Measurements from ENCODE around the gene SELPLG.
"Not testable (repeated sequence)": the region's sequence is repeated elsewhere in the genome, so short reads cannot be mapped to it uniquely, and the experiment has no call there.

The SELPLG gene

DNA sequence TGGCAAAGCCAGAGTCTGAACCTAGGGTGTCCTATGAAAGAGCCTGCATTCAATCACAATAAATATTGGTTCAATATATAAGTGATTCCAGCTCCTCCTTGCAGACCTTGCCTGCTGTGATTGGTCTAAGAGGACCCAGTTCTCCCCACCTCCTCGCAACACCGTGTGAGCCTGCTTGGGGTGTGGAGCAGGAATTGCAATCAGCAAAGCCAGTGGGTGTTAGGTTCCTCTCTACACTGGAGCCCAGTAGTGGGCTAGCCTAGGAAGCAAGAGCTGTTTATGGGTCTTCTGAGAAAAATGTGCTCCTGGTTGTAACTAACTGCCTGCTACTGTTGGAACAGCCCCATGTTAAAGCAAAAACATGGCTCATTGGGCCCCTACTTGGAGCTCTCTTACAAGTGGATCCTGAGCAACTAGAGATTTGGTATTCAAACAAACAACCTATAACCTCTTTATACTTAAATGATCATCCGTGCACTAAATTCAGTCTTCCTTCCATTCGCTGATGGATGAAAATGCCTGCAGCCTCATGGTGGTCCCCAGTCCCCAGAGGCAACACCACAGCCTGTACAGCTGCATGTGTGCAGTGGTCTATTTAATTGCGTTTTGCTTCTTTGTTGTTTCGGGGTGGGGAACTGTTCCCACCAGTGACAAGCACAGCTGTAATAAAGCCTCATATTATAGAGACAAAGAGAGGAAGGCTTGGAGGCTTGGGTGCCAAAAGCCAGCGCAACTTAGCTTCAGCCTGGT lies 3.7 kb upstream of the SELPLG start:
- no peak for DNase-seq

DNA sequence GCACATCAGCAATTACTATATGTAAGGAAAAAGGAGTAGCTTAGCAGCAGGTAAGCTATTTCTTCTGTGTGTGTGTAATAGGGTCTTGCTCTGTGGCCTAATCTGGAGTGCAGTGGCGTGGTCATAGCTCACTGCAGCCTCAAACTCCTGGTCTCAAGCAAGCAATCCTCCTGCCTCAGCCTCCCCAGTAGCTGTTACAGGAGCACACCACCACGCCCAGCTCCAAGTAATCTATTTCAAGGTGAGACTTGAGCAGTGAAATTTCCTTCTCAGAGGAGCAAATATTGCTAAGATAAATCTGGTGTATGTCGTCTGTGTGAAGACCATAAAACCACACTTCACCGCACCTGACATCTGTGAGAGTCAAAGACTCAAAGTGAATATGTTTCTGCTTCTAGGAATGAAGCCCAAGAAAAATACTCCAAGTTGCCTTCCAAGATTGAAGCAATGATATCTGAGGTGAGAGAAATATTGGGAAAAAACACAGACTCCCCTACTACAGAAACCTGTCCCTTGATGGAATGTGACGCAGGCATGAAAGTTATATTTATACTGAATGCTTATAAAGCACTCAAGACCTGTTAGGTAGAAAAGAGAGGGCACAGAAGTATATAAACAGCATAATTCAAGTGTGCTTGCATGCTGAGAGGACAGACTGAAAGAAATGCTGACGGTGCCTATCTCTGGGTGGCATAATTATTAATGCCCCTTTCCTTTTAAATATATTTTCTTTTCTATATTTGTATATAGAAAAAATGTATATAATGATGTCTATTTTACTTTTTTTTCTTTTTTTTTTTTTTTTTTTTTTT lies 2.5 kb upstream of the SELPLG start:
- DNase-seq, result no peak

DNA sequence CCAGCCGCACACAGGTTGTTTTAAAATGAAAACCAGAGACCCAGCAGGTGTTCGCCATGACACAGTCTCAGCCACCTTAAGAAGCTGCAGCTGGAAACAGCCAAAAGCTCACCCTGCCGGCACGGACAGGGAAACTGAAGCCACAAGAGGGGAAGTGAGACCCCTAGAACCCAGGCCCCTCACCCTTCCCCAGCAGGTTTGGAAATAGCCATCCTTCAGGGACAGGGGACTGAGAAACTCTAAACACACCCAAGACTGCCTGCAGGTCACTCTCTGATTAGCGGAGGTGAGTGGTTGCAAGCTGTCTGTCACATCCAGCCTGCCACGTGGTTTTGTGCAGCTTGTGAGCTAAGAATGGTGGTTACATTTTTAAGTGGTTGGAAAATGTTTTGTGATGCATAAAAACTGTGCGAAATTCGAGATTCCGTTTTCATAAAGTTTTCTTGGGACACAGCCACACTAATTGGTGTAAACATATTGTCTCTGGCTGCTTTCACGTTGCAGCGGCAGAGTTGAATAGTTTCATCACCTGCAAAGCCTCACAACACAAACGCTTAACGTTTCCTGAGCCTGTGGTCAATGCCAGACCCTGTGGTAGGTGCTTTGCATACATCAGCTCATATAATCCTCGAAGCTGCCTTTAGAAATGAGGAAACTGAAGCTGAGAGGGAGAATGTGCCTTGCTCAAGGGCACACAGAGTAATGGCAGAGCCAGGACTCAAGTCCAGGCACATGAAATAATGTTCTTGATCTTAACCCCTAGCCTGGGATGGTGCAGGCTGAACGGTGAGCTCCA lies 1.7 kb upstream of the SELPLG start:
- DNase-seq, result peak; percentile 86 to 88

DNA sequence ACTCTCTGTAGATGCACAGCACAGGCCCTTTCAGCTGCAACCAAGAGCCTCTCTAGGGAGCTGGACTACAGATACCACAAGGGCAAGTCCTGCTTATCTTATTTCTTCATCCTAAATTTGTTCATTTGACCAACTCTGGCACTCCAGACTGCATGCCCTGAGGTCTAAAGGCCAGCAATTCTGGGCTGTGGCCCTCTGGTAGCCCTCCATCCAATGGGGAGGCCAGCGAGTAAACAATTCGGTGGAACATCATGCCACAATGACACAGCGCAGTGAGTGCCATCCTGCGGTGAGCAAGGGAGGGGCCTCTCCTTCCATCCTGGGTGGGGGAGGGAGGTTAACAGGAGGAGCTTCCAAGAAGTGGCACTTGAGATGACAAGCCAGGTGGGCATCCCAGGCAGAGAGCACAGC lies 652 bp upstream of the SELPLG start:
- no peak for DNase-seq

DNA sequence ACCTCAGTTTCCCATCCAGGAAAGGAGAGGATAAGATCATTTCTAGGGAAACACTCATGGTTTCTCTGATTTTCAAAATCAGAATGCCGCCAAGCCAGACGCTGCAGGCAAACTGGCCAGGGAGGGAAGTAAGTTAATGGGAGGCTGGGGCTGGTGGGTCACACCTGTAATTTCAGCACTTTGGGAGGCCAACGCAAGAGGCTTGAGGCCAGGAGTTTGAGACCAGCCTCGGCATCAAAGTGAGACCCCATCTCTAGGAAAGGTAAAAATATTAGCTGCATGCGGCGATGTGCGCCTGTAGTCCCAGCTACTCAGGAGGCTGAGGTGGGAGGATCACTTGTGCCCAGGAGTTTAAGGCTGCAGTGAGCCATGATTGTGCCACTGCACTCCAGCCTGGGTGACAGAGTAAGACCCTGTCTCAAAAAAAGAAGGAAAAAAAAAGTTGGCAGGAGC lies 587 bp downstream of the SELPLG start:
- no peak for DNase-seq

DNA sequence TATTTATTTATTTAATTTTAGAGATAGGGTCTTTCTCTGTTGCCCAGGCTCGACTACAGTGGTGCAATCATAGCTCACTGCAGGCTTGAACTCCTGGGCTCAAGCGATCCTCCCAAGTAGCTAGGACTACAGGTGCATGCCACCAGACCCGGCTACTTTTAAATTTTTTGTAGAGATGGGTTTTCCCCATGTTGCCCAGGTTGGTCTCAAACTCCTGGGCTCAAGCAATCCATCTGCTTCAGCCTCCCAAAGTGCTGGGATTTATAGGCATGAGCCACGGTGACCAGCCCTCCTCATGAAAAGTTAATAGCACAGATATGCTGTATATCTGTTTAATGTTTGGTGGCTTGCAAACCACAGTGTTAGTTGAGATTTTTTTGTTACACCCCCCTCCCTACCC lies 2.4 kb downstream of the SELPLG start:
- DNase-seq, result not testable (repeated sequence)

DNA sequence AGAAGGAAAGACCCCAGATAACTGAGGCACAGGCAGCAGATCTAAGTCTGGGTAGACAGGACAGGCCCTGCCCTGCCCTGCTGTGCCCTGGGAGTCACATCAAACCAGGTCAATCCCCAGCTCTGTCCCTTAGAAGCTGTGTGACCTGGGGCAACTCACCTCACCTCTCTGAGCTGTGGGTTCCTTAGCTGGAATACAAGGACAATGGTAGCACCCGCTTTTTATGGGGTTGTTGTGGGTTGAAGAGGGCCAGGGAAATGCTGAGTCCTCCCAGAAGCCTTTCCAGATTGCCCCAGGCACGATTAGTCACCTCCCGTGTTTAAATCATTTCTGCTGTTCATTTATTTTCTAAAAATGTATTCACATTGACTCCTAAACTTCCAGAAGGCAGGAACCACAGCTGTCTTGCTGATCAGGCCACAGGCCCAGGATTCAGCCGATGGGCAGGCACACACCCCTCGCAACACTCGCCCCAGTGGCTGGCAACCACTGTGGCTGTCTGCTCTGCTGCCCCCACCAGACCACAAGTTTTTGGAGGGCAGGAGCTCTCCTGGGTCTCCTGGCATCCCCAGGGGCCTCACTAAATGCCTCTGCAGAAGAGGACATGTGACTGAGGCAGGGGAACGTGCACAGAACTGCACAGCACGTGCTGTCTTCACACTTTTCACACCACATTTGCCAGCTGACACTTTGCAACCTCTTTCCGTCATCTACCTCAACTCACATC lies 3.0 kb downstream of the SELPLG start:
- DNase-seq, result no peak

DNA sequence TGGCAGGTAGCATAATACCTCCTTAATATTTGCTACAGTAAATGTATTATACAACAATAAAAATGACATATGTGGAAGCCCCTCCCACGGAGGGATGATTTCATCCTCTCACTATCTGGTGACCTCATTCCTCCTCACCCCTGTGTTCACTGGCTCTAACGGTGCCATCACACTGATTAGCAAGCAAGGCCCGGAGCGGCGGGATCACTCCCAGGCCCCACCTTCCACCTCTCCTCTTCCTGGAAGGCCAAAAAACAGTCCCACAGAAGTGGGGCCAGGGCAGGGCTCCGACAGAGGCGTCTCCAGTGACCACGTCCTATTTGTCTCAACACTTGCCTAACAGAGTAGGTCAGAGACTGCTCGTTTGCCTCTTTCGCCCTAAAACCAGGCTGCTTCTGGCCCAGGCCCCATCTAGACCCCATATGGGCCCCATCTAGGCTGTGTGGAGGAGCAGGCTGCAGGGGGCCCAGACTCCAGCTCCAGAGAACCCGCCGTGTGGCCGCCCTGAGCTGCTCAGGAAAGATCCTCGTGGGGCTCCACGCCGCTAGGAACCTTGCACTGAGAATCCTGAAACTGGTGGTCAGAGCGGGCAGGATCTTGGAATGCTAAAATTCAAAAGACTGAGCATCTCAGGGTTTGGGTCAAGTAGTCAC lies 3.7 kb downstream of the SELPLG start:
- no peak for DNase-seq

DNA sequence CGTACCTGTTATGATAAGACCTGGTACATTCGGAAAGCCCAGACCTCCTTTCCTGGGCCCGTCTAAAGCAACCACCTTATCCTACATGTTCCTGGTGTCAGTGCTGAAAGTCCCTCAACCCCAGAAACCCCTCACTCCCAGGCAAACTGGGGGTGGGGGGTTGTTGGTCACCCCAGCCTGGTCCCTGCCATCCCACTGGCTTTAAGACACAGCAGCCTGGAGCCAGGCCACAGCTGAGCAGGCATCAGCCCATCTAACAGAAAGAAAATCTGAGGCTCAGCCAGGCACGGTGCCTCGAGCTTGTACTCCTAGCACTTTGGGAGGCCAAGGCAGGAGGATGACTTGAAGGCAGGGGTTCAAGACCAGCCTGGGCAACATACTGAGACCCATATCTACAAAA lies 4.5 kb downstream of the SELPLG start:
- no peak for DNase-seq

DNA sequence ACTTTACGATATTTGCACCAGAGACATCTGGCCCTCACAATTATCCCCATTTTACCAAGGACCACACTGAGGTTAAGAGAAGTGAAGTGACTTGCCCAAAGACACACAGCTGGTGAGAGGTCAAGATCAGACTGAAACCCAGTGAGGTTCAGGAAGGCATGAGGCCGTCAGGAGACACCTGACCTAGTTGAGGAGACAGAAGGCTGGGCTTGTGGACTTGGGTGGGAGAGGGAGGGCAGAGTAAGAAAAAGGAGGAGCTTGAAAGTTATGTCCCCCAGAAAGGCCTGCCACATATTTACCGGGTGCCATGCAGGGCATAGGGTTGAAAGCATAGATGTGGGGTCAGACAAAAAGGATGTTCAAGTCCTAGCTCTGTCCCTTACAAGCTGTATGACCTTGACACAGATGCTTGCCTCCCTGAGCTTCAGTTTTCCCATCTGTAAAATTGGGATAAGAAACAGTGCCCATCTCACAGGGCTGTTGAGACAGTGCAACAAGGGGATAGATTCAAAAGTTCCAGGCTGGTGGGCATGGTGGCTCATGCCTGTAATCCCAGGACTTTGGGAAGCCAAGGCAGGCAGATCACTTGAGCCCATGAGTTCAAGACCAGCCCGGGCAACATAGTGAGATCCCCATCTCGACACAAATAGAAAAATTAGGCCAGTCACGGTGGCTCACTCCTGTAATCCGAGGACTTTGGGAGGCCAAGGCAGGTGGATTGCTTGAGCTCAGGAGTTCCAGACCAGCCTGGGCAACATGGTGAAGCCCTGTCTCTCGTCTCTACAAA lies 6.4 kb downstream of the SELPLG start:
- no peak for DNase-seq

DNA sequence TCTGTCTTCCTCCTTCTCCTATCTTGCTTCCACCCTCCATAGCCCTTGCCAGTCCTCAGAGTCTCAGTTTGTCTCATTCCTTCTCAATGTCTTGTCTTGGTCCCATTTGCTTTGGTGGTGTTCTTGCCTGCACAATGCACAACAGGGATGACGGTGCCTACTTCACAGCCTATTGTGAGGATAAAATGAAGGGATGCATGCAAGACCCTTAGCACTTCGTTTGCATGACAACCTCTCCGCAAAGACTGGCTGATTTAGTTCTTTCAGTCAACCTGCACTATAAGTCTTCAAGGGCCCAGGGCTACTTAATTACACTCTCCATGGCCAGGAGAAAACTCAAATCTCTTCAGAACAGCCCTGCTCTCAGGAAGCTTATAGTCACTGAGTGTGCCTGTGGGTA lies 8.5 kb downstream of the SELPLG start:
- DNase-seq, result no peak

DNA sequence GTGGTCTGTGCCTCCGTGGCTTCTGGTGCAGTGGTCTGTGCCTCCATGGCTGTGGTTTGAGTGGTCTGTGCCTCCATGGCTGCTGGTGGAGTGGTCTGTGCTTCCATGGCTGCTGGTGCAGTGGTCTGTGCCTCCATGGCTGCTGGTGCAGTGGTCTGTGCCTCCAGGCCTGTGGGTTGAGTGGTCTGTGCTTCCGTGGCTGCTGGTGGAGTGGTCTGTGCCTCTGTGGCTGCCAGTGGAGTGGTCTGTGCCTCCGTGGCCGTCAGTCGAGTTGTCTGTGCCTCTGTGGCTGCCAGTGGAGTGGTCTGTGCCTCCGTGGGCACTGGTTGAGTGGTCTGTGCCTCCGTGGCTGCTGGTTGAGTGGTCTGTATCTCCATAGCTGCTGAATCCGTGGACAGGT lies 10.1 kb downstream of the SELPLG start:
- DNase-seq, result no peak

DNA sequence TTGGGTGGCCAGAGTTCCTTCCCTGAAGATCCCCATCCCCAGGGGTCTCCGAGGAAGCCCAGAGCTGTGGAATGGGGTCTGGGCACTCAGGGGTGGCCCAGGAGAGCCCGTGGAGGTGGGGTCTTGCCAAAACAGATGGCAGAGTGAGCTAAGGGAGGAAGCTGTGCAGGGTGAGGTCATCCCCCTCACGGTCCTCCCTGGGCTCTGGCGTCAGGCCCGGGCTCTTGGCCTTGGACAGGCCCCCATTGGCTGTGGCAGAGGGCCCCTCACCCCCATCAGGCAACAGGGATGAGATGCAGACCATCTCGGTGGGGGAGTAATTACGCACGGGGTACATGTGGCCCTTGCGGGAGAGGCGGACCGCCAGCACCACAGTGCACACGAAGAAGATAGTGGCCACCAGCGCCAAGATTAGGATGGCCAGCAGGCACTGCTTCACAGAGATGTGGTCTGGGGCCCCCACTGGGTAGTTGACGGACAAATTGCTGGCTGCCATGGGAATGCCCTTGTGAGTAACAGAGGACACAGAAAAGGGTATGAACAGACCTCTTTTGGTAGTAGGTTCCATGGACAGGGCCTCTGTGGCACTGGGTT lies 10.7 kb downstream of the SELPLG start:
- DNase-seq, result no peak

DNA sequence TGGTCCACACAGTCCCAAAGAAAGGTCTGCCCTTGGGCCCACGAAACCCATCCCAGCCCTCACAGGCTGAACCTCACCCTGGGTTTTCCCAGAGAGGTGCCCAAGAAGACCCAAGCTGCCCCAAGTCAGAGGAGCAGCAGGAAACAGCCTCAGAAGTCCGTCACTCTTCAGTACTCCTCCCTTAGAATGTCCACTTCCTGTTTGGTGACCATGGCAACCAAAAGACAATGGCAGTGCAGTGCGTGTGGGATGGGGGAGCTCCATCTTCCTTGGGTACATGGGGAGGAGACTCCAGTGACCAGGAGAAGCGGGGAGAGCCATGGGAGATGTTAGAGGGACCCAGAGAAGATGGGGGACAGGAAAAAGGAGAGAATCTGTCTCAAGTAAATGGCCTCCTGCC lies 11.3 kb downstream of the SELPLG start:
- no peak for DNase-seq

DNA sequence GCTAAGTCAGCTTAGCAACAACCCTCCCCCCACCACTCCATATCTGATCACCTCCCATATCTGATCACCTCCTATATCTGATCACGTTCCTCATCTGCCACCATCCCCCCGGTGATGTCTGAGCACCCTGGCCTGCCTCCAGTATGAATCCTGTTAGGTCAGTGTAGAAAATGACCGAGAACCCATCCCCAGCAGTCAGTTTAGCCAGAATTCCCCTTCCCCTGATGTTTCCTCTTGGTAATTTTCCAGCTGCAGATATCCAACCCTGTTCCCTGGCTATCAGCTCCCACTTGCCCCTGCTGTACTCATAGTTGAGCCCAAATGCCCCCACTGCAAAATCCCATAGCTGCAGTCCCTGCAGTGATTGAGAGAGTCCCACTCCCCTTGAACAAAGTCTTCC lies 12.5 kb downstream of the SELPLG start:
- DNase-seq, result no peak

DNA sequence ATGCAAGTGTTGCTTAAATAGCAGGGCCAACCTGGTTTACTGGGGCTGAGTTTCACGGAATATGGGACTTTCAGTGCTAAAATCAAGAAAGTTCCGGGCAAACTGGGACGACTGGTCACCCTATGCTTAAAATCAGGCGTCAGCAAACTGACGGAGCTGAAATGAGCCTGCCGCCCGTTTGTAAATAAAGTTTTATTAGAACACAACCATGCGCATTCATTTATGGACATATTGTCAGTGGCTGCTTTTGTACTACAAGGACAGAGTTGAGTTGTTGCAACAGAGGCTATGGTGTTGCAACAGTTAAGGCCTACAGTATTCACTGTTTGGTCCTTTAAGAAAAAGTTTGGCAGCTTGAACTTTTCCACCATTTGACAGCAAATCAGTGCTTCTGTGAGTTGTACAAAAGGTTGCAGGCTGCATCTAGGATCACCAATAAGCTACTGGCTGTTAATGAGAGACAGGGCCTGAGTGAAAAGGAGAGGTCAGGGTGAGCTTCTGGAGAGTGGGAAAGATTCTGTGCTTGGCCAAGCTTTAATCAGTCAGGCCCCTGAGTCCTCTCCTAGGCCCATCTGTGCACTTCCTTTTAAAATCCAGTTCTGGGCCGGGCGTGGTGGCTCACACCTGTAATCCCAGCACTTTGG lies 13.3 kb downstream of the SELPLG start:
- DNase-seq, result peak; percentile 13 to 15

DNA sequence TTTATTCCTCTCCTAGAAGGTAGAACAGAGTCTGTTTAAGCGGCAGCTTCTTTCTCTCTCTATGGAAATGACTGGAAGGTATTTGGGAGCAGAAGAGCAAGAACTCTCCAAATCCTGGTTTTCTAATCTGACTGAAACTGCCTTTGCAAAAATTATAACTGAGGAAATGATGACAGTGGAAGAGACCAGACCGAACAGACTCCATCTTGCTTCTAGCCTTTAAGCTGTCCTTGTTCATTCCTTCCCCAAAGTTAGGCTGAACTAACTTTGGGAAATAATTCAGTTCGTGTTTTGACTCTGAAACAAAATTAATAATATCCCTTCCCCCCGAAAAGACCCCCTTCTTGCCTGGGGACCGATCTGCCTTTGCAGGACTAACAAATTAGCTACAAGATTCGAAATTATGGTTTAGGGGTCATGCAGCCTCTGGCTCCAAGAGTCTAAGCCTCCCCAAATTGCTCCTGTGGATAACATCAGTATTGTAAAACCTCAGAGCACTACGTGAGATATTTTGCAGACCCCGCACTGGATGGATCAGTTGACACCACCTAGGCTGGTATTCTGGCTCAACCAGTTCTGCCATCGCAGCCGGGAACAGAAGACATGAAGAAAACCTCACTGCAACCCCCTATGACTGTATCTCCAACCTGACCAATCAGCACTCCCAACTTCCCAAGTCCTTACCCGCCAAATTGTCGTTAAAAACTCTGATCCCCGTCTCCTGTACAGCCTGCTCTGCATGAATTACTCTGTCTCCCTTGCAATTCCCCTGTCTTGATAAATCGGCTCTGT lies 14.1 kb downstream of the SELPLG start:
- DNase-seq, result no peak

DNA sequence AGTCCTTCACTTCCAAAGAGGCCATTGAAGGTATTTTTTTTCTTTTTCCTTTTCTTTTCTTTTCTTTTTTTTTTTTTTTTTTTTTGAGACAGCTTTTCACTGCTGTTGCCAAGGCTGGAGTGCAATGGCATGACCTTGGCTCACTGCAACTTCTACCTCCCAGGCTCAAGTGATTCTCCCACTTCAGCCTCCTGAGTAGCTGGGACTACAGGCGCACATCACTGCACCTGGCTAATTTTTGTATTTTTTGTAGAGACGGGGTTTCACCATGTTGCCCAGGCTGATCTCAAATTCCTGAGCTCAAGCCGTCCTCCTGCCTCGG lies 14.8 kb downstream of the SELPLG start:
- DNase-seq, result not testable (repeated sequence)

DNA sequence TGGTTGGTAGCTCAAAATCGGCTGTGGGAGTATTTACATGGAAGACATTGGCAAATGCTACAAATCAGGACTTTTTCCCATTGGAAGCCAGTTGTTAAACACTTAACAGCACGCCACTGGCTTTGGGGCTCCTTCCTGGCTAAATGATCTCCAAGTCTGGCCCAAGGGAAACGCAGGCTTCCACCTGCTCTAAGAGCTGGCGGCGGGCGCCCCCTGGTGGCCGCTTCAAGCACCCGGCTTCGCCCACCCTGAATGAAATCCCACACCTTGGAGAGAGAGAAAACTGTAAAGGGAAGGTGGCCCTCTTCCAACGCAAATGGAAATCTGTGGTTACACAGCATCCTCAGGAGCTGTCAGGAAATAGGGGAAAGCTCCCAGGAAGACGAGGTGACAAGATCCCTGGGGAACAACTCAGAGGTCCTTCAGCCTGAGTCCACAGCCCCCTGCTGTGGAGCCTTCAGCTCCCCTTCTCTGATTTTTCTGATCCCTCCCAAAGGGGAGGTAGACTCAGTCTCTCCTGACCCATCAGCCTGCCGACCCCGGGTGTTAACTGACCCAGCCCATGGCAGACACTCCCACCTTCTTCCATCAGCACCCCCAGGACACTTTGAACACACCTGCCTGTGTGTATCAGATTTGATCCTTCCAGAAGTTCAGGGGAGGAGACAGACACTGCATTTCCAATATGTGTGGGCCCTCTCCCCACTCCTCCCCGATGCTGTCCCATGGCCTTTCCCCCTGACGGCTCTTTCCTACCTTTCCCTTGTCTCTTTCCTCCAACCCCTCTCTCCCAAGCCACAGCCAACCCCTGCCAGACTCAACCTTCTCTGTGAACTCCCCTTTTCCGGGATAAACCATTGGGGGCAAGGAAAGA lies 15.4 kb downstream of the SELPLG start:
- peak; percentile 73 to 81 for DNase-seq
